Measurements from ENCODE around the gene GOLGA6L10. TPM values are rescaled to one million over a fixed set of nuclear protein-coding genes. Genes with fewer than 3 reads are reported as not detected.

GOLGA6L10 gene, protein sequence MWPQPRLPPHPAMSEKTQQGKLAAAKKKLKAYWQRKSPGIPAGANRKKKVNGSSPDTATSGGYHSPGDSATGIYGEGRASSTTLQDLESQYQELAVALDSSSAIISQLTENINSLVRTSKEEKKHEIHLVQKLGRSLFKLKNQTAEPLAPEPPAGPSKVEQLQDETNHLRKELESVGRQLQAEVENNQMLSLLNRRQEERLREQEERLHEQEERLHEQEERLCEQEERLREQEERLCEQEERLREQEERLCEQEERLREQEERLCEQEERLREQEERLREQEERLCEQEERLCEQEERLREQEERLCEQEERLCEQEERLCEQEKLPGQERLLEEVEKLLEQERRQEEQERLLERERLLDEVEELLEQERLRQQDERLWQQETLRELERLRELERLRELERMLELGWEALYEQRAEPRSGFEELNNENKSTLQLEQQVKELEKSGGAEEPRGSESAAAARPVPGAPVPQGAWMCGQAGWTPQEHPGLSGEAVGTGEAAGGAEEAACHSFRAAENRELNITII
- total RNA-seq, result 0.23 TPM in 1 of 2 replicates, not detected in the other

DNA sequence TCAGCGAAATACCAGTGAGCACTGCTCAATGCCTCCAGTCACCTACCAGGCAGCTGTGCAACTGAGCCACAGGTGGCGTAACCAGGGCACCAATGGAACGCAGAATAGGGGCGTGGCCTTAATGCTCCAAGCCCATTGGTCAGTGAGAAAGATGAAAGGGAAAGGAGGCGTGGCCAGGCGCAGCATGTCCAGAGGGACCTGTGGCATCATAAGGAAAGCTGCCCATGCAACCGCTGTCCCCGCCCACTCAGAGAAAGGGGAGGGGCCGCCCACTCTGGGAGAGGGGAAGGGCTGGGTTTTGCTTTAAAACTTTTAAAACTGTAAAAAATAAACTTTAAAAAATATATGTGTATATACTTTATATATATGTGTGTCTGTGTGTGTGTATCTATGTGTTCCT lies at the start of gene GOLGA6L10:
GOLGA6L10 (minus strand) TSS at position 101 of the 400 bp plus-strand sequence; CDS start at position 1, 100 bp downstream.

Other genes with a start within 250 kb of the GOLGA6L10 start
- gene EFL1, start 86.7 kb downstream of the GOLGA6L10 start, total RNA-seq, result 5.2 and 6.3 TPM in 2 replicates
- gene SAXO2, start 86.7 kb downstream of the GOLGA6L10 start, total RNA-seq, result 0.51 TPM in 1 of 2 replicates, not detected in the other
- gene GOLGA6L9, start 80.3 kb upstream of the GOLGA6L10 start, total RNA-seq, result 0.35 and 1.1 TPM in 2 replicates
- gene RPS17, start 191.0 kb upstream of the GOLGA6L10 start, total RNA-seq, result 3,826 and 6,562 TPM in 2 replicates